ENCODE data around the gene FHL2.

DNA sequence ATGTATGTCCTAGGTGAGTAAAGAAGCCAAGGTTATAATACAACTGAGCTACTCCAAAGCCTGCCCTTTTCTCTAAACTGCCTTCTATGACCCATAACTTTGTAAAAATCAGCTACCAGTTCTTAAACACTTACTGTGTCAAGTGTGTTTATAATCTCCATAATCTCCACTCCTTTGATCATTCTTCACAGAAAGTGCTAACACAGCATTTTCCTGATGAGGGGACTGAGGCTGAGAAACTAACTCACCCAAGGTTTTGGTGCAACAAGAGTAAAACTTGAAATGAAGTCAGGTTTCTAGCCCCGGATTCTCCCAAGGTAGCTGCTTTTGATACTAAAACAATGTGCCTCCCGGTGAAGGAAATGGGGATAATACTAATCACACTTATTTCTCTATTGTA is 63.4 kb downstream of the FHL2 start:
- TF ChIP-seq, protein P1, sequence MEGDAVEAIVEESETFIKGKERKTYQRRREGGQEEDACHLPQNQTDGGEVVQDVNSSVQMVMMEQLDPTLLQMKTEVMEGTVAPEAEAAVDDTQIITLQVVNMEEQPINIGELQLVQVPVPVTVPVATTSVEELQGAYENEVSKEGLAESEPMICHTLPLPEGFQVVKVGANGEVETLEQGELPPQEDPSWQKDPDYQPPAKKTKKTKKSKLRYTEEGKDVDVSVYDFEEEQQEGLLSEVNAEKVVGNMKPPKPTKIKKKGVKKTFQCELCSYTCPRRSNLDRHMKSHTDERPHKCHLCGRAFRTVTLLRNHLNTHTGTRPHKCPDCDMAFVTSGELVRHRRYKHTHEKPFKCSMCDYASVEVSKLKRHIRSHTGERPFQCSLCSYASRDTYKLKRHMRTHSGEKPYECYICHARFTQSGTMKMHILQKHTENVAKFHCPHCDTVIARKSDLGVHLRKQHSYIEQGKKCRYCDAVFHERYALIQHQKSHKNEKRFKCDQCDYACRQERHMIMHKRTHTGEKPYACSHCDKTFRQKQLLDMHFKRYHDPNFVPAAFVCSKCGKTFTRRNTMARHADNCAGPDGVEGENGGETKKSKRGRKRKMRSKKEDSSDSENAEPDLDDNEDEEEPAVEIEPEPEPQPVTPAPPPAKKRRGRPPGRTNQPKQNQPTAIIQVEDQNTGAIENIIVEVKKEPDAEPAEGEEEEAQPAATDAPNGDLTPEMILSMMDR (IDR thresholded peaks at IDR 0.05; ENCODE audit: low read depth, low read length) = no peak
- TF ChIP-seq POLR2A (IDR thresholded peaks at IDR 0.05; ENCODE audit: extremely low read depth, insufficient read length) = no peak
- TF ChIP-seq, protein P2, sequence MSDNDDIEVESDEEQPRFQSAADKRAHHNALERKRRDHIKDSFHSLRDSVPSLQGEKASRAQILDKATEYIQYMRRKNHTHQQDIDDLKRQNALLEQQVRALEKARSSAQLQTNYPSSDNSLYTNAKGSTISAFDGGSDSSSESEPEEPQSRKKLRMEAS (IDR thresholded peaks at IDR 0.05; ENCODE audit: low read depth, low read length) = no peak

Data from NB4 (cell line).